ENCODE results near the gene ZCCHC13.
"Not testable (repeated sequence)": the region's sequence is repeated elsewhere in the genome, so short reads cannot be mapped to it uniquely, and the experiment has no call there.

Gene ZCCHC13

GRCh38 chrX:74304016-74304415 lies at the start of gene ZCCHC13:
TSS of gene ZCCHC13 (plus strand) at chrX:74304180. CDS start at chrX:74304267, 87 bp downstream.
- no peak for DNase-seq

GRCh38 chrX:74258111-74258510 lies 45.9 kb upstream of the ZCCHC13 start:
- not testable (repeated sequence) for DNase-seq

GRCh38 chrX:74259885-74260491 lies 44.0 kb upstream of the ZCCHC13 start:
- DNase-seq, result no peak

- DNase-seq, result no peak
Measured at GRCh38 chrX:74262452-74263209, 41.3 kb upstream of the ZCCHC13 start.

DNA sequence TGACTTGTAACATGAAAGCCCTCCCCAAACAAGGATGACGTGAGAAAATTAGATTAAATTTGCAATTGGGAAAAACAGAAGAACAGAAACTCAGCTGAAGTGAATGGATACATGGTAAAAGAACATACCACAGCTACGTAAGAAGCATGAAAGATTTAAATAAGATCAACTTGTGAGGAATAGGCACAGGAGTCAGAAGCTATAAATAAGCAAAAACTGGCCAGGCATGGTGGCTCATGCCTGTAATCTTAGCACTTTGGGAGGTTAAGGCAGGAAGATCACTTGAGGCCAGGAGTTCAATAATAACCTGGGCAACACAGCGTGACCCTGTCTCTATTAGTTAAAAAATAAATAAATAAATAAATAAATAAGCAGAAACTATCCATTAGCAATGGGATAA lies 33.6 kb upstream of the ZCCHC13 start:
- no peak for DNase-seq

GRCh38 chrX:74272230-74272629 lies 31.8 kb upstream of the ZCCHC13 start:
- no peak for DNase-seq

- no peak for DNase-seq
Measured at GRCh38 chrX:74274516-74274915, 29.5 kb upstream of the ZCCHC13 start.

DNA sequence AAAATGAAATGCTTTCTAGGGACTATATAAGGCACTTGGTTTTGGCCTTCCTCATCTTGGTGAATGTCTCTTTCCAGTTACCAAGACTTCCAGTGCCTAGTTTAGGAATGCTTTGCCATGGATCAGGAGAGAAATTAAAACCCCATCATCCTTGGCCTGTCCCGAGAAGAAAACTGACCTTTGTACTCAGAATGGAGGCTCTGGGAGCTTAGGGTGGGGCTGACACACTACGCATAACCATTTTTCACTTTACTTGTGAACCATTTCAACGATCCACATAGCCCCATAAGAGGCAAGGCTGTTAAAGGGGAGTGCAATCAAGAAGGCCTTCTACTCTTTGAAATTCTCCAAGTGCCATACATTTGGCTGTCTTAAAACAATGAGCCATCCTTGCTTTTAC lies 26.7 kb upstream of the ZCCHC13 start:
- DNase-seq, result no peak

GRCh38 chrX:74277846-74278245 lies 26.1 kb upstream of the ZCCHC13 start:
- DNase-seq, result no peak

GRCh38 chrX:74280759-74281158 lies 23.2 kb upstream of the ZCCHC13 start:
- no peak for DNase-seq

DNA sequence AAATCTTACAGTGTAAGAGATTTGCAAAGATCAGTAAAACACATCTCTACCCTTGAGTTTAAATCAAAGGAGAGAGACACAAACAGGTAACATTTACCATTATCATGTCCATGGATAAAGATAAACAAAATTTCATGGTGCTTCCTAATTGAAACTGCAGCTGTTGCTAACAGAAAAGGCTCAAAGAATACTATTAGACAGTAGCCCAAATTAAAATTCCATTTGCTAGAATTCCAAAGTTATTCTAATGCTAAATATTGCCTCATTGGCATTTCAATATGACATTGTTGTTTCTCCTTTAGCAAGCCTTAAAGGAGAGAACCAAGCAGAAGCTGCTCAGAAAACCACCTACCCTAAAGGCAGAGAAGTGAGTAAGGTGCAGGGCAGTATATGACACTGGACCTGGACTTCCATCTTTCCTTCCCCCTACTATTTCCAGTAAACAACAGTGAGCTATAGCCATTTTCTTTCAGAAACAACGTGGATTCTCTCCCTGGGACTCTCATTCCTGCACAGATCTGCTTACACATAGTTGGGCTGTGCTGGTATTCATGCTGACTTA lies 19.5 kb upstream of the ZCCHC13 start:
- DNase-seq, result no peak

DNA sequence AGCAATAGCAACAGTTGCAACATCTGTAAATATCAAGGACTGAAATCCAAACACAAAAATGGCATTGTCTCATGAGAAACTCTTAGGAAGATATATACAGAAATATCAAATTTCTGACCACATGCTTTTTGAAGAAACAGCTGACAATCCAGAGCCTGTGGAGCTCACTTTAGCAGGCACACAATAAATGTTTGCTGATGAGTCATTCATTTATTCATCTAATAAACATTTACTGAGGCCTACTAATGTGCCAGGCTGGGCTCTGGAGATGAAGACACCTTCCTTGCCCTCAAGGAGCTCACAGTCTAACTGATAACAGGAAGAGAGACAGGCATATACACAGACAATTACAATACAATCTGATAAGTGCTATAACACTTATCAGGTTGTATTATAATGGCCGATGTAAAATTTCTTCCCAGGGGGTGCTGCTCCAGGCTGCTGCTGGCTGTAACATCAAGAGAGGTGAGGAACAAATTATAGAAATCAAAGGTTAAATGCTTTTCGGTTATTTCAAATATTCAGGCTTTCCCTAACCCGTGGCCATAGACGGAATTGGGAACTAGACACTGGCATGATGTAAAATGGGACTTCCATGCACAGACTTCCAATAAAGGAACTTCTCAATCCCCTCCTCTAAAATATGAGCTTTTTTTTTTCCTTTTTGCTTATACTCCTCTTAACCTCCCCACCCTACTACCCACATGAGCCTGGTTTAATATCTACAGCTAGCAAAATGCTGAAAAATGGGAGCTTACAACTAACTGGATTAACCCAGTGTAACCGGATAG lies 16.8 kb upstream of the ZCCHC13 start:
- no peak for DNase-seq

DNA sequence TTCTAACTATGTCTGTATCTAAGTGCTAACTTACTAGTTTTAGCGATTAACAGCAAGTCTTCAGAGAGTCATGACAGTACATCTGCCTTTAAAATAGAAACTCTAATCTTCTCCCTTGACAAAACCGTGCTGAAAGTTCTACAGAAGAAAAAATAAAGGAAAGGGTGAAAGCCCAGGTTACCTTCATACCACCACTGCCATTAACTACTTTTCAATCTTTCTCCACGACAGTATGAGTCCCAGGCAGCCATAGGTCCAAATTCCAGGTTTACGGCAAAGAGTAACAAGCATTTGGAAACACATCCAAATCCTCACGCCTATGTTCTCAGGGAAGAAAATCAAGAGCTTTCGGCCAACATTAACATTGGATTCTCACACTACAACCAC lies 12.4 kb upstream of the ZCCHC13 start:
- DNase-seq, result no peak

DNA sequence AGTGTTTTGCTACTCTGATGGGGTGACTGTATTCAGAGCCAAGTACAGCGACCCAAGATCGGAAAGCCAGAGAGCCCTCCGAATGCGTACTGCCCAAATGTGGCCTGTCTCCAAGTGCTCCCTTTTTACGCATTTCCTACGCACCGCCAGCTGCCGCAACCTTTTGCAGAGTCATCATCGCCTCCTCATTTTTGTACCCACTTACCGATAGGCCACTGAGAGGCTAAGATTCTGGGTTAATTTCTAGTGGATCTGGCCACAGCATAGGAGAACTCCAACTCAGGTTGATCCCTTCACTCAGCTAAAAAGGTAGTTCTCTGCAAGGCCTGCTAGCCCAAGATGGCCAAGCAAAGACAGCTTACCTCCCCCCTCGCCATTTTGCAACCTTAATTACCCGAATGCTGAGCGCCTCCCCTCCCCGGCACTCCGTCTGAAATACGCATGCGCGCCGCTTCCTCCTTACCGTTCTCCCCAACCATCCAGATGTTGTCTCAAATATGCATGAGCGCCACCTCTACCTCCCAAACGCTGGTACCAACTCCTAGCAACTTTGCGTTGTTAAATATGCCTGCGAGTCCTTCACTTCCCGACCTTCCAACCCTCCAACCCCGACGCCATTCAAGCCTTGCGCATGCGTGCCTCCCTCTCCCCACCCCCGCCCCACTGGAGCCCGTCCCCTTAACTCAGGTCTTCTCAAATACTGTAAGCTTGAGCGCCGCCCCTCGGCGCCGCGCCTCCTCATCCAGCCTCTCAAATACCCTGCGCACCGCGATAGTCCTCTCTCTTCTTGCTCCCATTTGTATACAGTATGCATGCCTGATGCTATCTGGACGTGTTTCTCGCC lies 11.8 kb upstream of the ZCCHC13 start:
- peak; percentile 87 for DNase-seq

- DNase-seq, result no peak
Measured at GRCh38 chrX:74292808-74293123, 11.2 kb upstream of the ZCCHC13 start.

DNA sequence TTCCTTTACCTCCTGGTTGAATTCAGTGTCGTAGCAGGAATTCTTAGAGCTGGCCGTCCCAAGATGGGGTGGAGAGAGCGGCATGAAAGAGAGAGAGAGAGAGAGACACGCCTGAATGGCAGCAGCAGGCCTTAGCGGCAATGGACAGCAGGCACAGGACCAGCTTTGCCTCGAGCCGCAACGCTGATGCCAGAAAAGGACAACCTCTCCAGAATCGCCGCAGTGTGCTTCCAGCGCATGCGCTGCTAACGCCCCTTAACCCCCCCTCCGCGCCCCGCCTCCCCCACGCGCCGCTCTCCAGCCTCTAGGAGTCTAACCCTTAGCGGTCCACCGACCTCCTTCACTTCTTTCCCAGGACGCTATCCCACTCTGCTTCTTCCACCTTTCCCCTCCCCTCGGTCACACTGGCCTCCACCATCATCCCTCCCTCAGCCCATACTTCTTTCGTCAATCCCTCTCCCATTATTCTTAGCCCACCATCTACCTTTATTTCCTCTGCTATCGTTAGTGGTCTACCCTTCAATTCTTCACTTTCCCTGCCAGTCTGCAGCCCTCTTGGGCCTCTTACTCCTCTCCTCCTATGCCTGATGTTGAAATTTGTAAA lies 10.5 kb upstream of the ZCCHC13 start:
- DNase-seq, result peak; percentile 69

DNA sequence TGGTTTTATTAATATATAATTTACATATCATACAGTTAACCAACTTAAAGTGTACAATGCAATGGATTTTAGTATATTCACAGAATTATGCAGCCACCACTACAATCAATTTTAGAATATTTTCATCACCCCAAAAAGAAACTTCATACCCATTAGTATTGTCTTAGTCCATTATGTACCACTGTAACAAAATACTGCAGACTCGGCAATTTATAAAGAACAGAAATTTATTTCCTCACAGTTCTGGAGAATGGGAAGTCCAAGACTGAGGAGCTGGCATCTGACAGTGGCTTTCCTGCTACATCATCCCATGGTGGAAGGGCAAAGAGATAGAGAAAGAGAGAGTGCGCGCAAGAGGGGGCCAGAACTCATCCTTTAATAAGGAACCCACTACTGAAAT lies 8.9 kb upstream of the ZCCHC13 start:
- DNase-seq, result no peak

- peak; percentile 33 for DNase-seq
Measured at GRCh38 chrX:74297766-74298165, 6.2 kb upstream of the ZCCHC13 start.

DNA sequence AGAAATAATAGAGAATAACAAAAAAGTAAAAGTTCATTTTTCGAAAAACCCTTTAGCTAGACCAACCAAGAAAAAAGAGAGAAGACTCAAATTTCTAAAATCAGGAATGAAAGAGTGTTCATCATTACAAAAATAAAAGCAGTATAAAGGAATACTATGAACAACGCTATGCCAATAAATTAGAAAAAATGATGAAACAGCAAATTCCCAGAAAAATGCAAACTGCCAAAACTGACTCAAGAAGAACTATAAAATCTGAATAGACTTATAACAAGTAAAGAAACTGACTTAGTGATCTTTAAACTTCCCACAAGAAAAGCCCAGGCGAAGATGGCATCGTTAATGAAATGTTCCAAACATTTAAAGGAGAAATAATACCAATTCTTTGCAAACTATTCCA lies 3.1 kb upstream of the ZCCHC13 start:
- no peak for DNase-seq

DNA sequence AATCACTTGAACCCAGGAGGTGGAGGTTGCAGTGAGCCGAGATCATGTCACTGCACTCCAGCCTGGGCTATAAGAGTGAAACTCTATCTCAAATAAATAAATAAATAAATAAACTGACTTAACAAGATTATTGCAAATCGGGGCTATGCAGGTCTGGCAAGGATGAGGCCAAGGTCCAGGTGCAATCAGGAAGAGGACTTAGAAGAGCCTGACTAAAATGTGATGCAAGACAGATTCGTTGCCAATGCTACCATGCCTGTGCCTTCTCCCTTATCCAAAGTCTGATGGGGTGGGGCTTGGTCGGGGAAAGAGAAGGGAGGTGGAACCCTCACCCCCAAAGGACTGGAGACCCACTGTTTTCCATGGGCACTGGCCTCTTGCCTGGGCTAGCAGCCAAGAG lies 14.7 kb downstream of the ZCCHC13 start:
- DNase-seq, result no peak

DNA sequence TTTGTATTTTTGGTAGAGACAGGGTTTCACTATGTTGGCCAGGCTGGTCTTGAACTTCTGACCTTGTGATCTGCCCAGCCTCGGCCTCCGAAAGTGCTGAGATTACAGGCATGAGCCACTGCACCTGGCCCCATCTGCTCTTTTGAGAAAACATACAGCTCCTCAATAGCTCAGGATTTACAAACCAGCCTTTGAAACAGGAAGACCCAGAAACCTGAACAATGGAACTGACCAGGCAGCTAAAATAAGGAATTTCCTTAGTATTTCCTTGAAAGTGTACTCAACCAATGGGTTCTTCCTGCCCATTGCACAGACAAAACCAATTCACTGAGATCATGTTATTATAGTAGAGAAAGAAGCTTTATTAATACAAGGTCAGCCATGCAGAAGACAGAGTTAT lies 15.3 kb downstream of the ZCCHC13 start:
- not testable (repeated sequence) for DNase-seq

DNA sequence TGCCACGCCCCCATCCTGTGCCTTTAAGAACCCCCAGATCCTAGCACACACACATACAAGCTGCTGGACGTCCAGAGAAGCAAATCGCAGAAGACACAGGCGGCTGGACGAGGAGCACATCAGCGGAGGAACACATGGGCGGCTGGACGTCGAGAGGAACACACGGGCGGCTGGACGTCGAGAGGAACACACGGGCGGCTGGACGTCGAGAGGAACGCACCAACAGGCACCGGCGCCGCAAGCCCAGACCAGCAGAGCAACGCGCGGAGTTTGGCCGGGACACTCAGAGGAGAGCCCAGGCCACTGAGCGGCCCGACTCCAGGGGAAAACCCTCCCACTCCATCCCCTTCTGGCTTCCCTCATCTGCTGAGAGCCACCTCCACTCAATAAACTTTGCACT lies 17.2 kb downstream of the ZCCHC13 start:
- no peak for DNase-seq
